Neural progenitor cell (in vitro differentiated cells): ENCODE results near the gene SMARCE1. TPM values are rescaled to one million over a fixed set of nuclear protein-coding genes. Genes with fewer than 3 reads are reported as not detected.

Experiments used
- DNase-seq: peaks from one replicate; pipeline ENCODE4 v3.0.0-alpha.2; 2016; ENCODE audit warnings: low spot score
- H2AFZ ChIP-seq: fragments of 200-600 bp; sonication (generic); replicated peaks from 2 replicates; pipeline ENCODE4 v1.6.1; 2016; ENCODE audit warnings: antibody characterized with exemption
- H3F3A ChIP-seq: fragments of 200-600 bp; sonication (generic); 2 replicates; pipeline ENCODE4 v1.6.1; 2016; ENCODE audit warnings: antibody characterized with exemption, low read depth
- H3K27ac ChIP-seq: fragments of 200-600 bp; sonication (generic); 2 replicates; pipeline ENCODE4 v1.5.1; 2016; ENCODE audit warnings: mild to moderate bottlenecking
- H3K27me3 ChIP-seq: fragments of 200-600 bp; sonication (generic); 2 replicates; pipeline ENCODE4 v1.6.1; 2016; ENCODE audit warnings: mild to moderate bottlenecking, moderate library complexity
- H3K36me3 ChIP-seq: fragments of 200-600 bp; sonication (generic); 2 replicates; pipeline ENCODE4 v1.5.1; 2016
- H3K4me1 ChIP-seq: fragments of 200-600 bp; sonication (generic); 2 replicates; pipeline ENCODE4 v1.6.1; 2016; ENCODE audit warnings: mixed run types
- H3K4me2 ChIP-seq: fragments of 200-600 bp; sonication (generic); 2 replicates; pipeline ENCODE4 v1.6.1; 2016
- H3K4me3 ChIP-seq: fragments of 200-600 bp; sonication (generic); 2 replicates; pipeline ENCODE4 v1.5.1; 2016
- H3K79me2 ChIP-seq: fragments of 200-600 bp; sonication (generic); 2 replicates; pipeline ENCODE4 v1.6.1; 2016; ENCODE audit warnings: low read depth
- H3K9ac ChIP-seq: fragments of 200-600 bp; sonication (generic); 2 replicates; pipeline ENCODE4 v1.6.1; 2016
- H3K9me3 ChIP-seq: fragments of 200-600 bp; sonication (generic); 2 replicates; pipeline ENCODE4 v1.5.1; 2016; ENCODE audit warnings: low read depth
- H4K20me1 ChIP-seq: fragments of 200-600 bp; sonication (generic); 2 replicates; pipeline ENCODE4 v1.6.1; 2016; ENCODE audit warnings: low read depth
- H3K27ac Mint-ChIP-seq: 3 replicates; pipeline ENCODE4 v1.8.0; 2021; ENCODE audit warnings: mixed read lengths
- H3K27me3 Mint-ChIP-seq: 2 replicates; pipeline ENCODE4 v1.8.0; 2022; ENCODE audit warnings: low read depth, mild to moderate bottlenecking, inconsistent platforms, moderate library complexity, mixed read lengths; ENCODE audit not compliant: insufficient read depth
- H3K36me3 Mint-ChIP-seq: 3 replicates; pipeline ENCODE4 v1.8.0; 2021; ENCODE audit warnings: mixed read lengths
- H3K4me1 Mint-ChIP-seq: 3 replicates; pipeline ENCODE4 v1.8.0; 2021; ENCODE audit warnings: mixed read lengths
- H3K4me3 Mint-ChIP-seq: 3 replicates; pipeline ENCODE4 v1.8.0; 2021; ENCODE audit warnings: mild to moderate bottlenecking, moderate library complexity, mixed read lengths
- H3K9me3 Mint-ChIP-seq: 3 replicates; pipeline ENCODE4 v1.8.0; 2020; ENCODE audit warnings: mixed read lengths
- EZH2 ChIP-seq: fragments of 200-600 bp; sonication (generic); IDR thresholded peaks from 2 replicates; pipeline ENCODE4 v1.6.1; 2017; ENCODE audit warnings: antibody characterized with exemption, mild to moderate bottlenecking, moderate library complexity
- EZH2phosphoT487 ChIP-seq: fragments of 200-600 bp; sonication (generic); IDR thresholded peaks from 2 replicates; pipeline ENCODE4 v1.6.1; 2017; ENCODE audit warnings: antibody characterized with exemption
- total RNA-seq: library from RNA; depleted of rRNA; stranded (reverse); fragments of >200 nt; gene quantifications from 2 replicates; pipeline ENCODE4 v1.2.3, GENCODE V29; 2015; ENCODE audit warnings: low replicate concordance
- TF ChIP-seq, protein P1 (sequence below): fragments of 200-600 bp; sonication (generic); IDR thresholded peaks from 2 replicates; pipeline ENCODE4 v1.5.1; 2017; ENCODE audit warnings: antibody characterized with exemption, mild to moderate bottlenecking

Gene SMARCE1
- total RNA-seq, 1 donor from 2014 or later, result 237 TPM

DNA sequence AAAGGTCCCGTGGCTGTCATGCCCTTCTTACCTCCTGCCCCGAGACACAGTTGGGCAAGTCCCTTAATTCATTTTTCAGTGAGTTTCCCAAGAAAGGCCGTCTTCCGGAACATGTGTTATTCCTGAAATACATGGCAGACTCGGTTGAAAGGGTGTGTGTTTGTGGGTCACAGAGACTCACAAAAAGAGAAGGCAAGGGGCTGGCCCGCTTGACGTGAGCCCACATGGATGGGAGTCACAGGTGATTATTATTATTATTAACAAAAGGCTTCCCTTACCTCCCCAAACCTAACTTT is 48.2 kb downstream of the SMARCE1 start:
- Histone ChIP-seq H3K9ac (no peak overlapping the region), H3K4me2 (no peak overlapping the region), H3F3A (no peaks in the 10 kb centered on the region), H3K79me2 (no peaks in the 10 kb centered on the region), H3K27ac (no peak overlapping the region), H3K4me1 (no peaks in the 10 kb centered on the region), H2AFZ (peak overlapping the region; percentile 34), H4K20me1 (no peaks in the 10 kb centered on the region), H3K36me3 (no peaks in the 10 kb centered on the region), H3K27me3 (no peaks in the 10 kb centered on the region), H3K4me3 (no peak overlapping the region), H3K9me3 (no peaks in the 10 kb centered on the region)
- H3K27me3 Mint-ChIP-seq, result no peaks in the 10 kb centered on the region
- H3K27ac Mint-ChIP-seq, result no peak overlapping the region
- no peaks in the 10 kb centered on the region for H3K4me1 Mint-ChIP-seq
- H3K9me3 Mint-ChIP-seq, result no peaks in the 10 kb centered on the region
- H3K36me3 Mint-ChIP-seq, result no peaks in the 10 kb centered on the region
- TF ChIP-seq EZH2, result no peak
- H3K4me3 Mint-ChIP-seq, result no peak overlapping the region
- no peak for DNase-seq

DNA sequence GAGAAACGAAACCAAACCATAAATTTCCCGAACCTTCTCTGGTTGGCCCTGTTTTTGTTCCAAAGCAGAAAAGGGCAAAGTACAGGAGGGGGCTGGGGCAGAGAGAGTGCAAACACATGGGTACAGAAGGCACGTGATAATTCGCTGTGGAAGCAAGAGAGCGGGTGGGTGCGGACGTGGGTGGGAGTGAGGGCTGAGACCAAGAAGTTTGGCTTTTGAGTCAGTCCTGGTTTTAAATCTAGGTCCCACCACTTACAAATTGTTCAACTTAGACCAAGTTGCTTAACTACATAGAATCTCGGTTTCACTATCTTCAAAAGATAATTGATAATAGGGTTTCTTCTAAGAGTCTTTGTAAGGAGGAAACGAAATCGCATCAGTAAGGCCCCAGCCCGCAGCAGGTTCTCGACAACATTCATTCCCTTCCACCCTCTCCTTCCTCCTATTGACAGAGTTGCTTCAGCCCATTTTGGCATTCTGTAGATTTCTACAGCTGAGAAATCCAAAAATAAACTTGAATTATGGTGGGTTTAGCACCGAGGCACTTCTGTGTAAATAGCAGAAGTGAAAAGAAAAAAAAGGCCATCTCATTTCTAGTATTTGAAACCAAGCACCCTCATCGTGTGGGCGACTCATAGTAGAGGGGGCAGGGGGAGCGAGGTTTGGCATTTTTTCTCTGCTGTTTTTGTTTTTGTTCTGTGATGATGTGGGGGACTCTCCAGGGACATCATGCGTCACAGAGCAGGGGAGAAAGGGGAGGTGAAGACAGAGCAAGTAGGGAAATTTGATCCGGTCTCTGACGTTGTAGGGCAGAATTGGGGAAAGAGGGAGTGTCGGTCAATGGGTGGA is 48.8 kb downstream of the SMARCE1 start:
- Mint-ChIP-seq H3K4me1 (no peaks in the 10 kb centered on the region), H3K9me3 (no peaks in the 10 kb centered on the region), H3K36me3 (no peaks in the 10 kb centered on the region), H3K27me3 (no peaks in the 10 kb centered on the region), H3K27ac (no peak overlapping the region), H3K4me3 (no peak overlapping the region)
- H3K4me2 ChIP-seq, result no peak overlapping the region
- no peaks in the 10 kb centered on the region for H3K79me2 ChIP-seq
- TF ChIP-seq EZH2phosphoT487 (no peak), EZH2 (no peak)
- TF ChIP-seq, protein P1, sequence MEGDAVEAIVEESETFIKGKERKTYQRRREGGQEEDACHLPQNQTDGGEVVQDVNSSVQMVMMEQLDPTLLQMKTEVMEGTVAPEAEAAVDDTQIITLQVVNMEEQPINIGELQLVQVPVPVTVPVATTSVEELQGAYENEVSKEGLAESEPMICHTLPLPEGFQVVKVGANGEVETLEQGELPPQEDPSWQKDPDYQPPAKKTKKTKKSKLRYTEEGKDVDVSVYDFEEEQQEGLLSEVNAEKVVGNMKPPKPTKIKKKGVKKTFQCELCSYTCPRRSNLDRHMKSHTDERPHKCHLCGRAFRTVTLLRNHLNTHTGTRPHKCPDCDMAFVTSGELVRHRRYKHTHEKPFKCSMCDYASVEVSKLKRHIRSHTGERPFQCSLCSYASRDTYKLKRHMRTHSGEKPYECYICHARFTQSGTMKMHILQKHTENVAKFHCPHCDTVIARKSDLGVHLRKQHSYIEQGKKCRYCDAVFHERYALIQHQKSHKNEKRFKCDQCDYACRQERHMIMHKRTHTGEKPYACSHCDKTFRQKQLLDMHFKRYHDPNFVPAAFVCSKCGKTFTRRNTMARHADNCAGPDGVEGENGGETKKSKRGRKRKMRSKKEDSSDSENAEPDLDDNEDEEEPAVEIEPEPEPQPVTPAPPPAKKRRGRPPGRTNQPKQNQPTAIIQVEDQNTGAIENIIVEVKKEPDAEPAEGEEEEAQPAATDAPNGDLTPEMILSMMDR, result no peak
- H3K4me3 ChIP-seq, result no peak overlapping the region
- no peaks in the 10 kb centered on the region for H4K20me1 ChIP-seq
- H3K27me3 ChIP-seq, result no peaks in the 10 kb centered on the region
- no peaks in the 10 kb centered on the region for H3F3A ChIP-seq
- H3K9me3 ChIP-seq, result no peaks in the 10 kb centered on the region
- no peak for DNase-seq
- H3K4me1 ChIP-seq, result no peaks in the 10 kb centered on the region
- H3K9ac ChIP-seq, result no peak overlapping the region
- no peak overlapping the region for H3K27ac ChIP-seq
- H3K36me3 ChIP-seq, result no peaks in the 10 kb centered on the region
- peak overlapping the region; percentile 34 for H2AFZ ChIP-seq

DNA sequence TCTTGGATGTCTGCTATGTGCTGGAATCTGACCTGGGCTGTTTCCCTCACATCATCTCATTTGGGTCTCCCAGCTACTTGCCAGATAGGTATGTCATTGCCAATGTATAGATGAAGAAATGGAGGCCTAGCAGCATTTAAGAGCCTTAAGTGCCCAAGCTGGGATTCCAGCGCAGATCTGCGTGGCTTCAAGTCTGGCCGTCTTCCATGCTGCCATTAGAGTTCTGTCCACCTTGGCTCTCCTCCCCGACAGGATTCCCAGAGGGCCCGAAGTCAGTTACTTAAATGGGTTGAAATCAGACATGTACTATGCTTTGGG is 49.4 kb downstream of the SMARCE1 start:
- Mint-ChIP-seq H3K9me3 (no peaks in the 10 kb centered on the region), H3K4me1 (no peaks in the 10 kb centered on the region), H3K36me3 (no peaks in the 10 kb centered on the region), H3K27ac (no peak overlapping the region), H3K4me3 (no peak overlapping the region), H3K27me3 (no peaks in the 10 kb centered on the region)
- Histone ChIP-seq H3K27ac (no peak overlapping the region), H2AFZ (no peak overlapping the region), H4K20me1 (no peaks in the 10 kb centered on the region), H3K4me1 (no peaks in the 10 kb centered on the region), H3K9ac (no peak overlapping the region), H3K27me3 (no peaks in the 10 kb centered on the region), H3K36me3 (no peaks in the 10 kb centered on the region), H3K79me2 (no peaks in the 10 kb centered on the region), H3K4me2 (no peak overlapping the region), H3K9me3 (no peaks in the 10 kb centered on the region), H3K4me3 (no peak overlapping the region), H3F3A (no peaks in the 10 kb centered on the region)
- DNase-seq, result no peak
- TF ChIP-seq EZH2phosphoT487, result no peak

DNA sequence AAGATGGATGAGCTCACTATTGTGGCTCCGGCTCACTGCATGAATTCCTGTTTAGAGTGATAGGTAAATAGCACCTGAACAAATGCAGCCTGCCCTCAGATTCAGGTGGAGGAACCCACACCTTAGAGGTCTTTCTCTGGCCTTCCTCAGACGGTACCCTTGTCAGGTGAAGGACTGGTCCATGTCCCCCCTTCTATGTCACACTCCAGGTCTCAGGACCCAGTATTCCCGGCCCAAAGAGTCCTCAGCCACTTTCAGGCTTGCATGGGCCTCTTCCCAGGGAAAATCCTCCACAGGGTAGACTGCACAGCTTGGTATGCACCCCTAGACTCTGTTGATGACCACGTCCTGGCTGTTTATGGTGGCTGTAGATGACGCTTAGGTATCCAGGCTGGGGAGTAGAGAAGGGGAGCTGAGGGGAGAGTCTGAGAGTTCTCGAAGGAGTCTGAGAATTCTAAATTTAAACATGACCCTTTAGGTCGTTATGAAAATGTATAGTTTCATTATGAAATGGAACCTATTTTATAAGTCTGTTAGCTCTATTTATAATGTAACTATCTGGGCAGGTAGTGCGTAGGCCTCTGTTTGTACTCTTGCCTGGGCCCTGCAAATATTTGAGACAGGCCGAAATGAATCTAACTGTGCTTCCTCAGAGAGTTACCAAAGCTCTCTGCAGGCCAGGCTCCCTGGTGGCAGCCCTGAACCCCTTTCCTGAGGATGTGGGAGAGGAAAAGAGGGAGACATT is 49.9 kb downstream of the SMARCE1 start:
- Histone ChIP-seq H3K9ac (no peak overlapping the region), H3K27me3 (no peaks in the 10 kb centered on the region), H2AFZ (no peak overlapping the region), H3K4me1 (no peaks in the 10 kb centered on the region), H3K36me3 (no peaks in the 10 kb centered on the region), H4K20me1 (no peaks in the 10 kb centered on the region), H3K79me2 (no peaks in the 10 kb centered on the region), H3K4me3 (no peak overlapping the region), H3K27ac (no peak overlapping the region), H3F3A (no peaks in the 10 kb centered on the region), H3K4me2 (no peak overlapping the region), H3K9me3 (no peaks in the 10 kb centered on the region)
- no peak for DNase-seq
- no peaks in the 10 kb centered on the region for H3K36me3 Mint-ChIP-seq
- no peaks in the 10 kb centered on the region for H3K4me1 Mint-ChIP-seq
- no peaks in the 10 kb centered on the region for H3K9me3 Mint-ChIP-seq
- H3K27ac Mint-ChIP-seq, result no peak overlapping the region
- no peak overlapping the region for H3K4me3 Mint-ChIP-seq
- no peaks in the 10 kb centered on the region for H3K27me3 Mint-ChIP-seq
- TF ChIP-seq EZH2 (no peak), EZH2phosphoT487 (no peak)
- TF ChIP-seq, protein P1, result no peak
